Daoy (cell line): ENCODE measurements around the gene C5orf15. TPM values are rescaled to one million over a fixed set of nuclear protein-coding genes. Genes with fewer than 3 reads are reported as not detected.
"Not testable (repeated sequence)": the region's sequence is repeated elsewhere in the genome, so short reads cannot be mapped to it uniquely, and the experiment has no call there.

Experiments
- DNase-seq: peaks from one replicate; pipeline ENCODE4 v3.0.0-alpha.2; 2015; ENCODE audit warnings: low read depth
- total RNA-seq: library from RNA; depleted of rRNA; stranded (reverse); fragments of >200 nt; shearing (Covaris generic); gene quantifications from 2 replicates; pipeline ENCODE4 v1.2.3, GENCODE V29; 2014

The C5orf15 gene
- total RNA-seq, 1 experiment from 2014 or later: 66.9 TPM

DNA sequence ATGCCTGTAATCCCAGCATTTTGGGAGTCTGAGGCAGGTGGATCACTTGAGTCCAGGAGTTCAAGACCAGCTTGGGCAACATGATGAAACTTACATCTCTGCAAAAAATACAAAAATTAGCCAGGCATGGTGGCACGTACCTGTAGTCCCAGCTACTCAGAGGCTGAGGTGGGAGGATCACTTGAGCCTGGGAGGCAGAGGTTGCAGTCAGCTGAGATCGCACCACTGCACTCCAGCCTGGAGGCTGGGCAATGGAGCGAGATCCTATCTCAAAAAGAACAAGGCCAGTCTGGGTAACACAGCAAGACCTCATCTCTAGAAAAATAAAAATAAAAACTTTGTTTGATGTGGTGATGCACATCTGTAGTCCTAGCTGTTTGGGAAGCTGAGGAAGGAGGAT lies 30.8 kb downstream of the C5orf15 start:
- DNase-seq: not testable (repeated sequence)

DNA sequence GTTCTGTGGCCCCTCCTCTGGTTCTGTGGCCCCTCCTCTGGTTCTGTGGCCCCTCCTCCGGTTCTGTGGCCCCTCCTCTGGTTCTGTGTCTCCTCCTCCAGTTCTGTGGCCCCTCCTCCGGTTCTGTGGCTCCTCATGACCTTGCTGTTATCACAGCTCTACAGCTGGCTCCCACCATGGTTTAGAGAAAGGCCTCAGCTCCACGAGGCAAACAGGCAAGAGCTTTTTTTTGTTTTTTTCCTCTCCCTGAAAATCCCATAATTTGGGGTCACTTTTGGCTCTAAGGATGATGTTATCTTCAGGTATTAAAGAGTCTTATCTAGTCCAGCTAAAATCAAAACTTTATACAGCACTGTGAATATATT lies 31.8 kb downstream of the C5orf15 start:
- DNase-seq: no peak

DNA sequence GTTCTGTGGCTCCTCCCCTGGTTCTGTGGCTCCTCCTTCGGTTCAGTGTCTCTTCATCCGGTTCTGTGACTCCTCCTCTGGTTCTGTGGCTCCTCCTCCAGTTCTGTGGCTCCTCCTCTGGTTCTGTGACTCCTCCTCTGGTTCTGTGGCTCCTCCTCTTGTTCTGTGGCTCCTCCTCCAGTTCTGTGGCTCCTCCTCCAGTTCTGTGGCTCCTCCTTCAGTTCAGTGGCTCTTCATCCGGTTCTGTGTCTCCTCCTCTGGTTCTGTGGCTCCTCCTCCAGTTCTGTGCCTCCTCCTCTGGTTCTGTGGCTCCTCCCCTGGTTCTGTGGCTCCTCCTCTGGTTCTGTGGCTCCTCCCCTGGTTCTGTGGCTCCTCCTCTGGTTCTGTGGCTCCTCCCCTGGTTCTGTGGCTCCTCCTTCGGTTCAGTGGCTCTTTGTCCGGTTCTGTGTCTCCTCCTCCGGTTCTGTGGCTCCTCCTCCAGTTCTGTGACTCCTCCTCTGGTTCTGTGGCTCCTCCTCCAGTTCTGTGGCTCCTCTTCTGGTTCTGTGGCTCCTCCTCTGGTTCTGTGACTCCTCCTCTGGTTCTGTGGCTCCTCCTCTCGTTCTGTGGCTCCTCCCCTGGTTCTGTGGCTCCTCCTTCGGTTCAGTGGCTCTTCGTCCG lies 32.3 kb downstream of the C5orf15 start:
- not testable (repeated sequence) for DNase-seq

GRCh38 chr5:133935667-133935940 lies 32.8 kb downstream of the C5orf15 start:
- no peak for DNase-seq

GRCh38 chr5:133934822-133935666 lies 33.4 kb downstream of the C5orf15 start:
- DNase-seq: no peak

DNA sequence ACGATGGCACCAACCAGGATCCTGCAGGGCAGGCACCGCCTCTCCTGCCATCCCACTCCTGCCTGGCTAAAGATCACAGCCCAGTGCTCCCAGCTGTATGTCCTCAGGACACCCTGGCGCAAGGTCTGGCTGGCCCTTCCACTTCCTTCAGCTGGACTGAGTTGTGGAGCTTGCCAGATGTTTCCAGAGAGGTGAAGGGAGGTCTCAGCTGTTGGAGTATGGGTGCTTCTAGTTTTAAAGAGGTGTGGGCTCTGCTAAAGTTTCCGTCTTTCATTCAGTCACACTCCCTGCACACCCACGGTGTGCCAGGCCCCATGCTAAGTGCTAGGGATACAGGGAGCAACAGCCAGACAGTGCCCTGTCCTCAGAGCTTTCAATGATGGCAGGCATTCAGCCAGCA lies 34.1 kb downstream of the C5orf15 start:
- DNase-seq: no peak

GRCh38 chr5:133933670-133934295 lies 34.6 kb downstream of the C5orf15 start:
- no peak for DNase-seq

GRCh38 chr5:133933169-133933509 lies 35.3 kb downstream of the C5orf15 start:
- no peak for DNase-seq

GRCh38 chr5:133932441-133933168 lies 35.8 kb downstream of the C5orf15 start:
- DNase-seq: no peak

GRCh38 chr5:133931546-133931945 lies 36.9 kb downstream of the C5orf15 start:
- no peak for DNase-seq

- DNase-seq: no peak
Observed at GRCh38 chr5:133930813-133931090, 37.7 kb downstream of the C5orf15 start.

GRCh38 chr5:133930061-133930812 lies 38.2 kb downstream of the C5orf15 start:
- peak; percentile 87 for DNase-seq

DNA sequence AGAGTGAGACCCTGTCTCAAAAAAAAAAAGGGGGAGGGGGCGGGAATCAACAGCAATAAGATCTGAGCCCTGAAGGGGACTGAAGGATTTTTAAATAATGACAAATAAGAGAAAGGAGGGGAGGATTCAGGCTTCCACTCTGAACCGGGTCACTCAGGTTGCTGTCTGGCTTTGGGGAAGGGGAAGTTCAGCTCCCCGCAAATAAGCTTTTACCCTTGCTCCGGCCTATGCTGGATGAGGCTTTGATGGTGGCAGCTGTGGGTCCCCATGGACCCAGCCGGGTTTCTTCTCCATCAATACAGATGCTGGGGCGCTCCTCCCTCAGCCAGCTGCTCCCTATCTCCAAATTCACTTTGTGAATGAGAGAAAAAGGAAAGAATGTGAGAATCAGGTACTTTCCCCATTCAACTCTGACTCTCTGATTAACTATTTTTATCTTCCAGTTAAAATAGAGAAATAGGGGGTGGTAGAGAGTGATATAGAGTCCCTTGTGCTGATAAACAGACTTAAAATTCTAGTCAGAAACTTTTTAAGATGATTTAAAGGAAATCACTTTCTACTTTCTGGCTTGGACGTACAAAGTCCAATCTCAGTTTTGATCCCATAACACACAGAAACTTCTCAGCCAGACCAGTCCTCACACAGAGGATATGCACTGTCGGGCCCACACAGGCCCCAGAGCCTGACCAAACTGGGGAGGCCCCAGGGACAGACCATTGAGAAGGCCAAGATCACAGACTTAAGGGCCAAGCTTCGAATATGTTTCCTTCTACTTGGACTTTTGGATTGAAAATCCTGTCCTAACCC lies 39.6 kb downstream of the C5orf15 start:
- DNase-seq: no peak

DNA sequence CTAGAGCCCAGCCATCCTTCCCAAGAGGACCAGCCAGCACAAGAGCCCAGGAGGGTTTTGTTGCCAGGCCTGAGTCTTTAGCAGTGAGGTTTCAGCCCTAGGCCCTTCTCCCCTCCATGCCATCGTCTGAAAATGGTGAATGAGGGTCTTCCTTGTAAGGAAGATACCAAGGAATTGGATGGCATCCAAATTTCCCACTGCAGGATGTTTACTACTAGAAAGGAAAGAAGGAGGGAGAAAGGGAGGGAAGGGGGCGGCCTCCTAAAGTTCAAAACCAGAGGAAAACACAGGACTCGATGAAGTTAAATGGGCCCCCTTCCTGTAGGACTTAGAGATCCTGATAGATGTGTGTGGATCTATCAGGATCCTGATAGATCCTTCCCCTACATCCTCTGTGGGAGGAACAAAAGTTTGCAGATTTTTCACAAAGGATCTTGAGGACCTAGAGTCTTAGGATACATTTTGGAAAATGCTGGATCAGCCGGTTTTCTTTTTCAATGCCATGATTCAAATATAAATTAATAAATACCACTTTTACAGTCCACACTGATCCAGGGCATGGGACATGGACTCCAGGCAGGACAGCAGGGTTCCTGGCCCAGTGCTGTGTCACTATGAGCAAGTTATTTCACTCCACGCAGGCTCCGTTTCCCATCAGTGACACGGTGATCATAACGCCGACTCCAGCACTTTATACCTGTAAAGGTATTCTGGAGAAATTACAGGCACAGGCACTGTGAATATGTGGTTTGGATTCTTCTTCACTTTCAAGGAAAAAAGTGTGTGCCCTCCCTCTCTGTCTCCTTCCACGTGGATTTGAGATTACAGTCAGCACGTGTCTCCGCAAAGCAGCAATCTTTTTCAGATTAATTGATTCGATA lies 40.9 kb downstream of the C5orf15 start:
- no peak for DNase-seq

- no peak for DNase-seq
Observed at GRCh38 chr5:133926489-133927299, 41.7 kb downstream of the C5orf15 start.

- peak; percentile 50 for DNase-seq
Observed at GRCh38 chr5:133925866-133926488, 42.4 kb downstream of the C5orf15 start.

GRCh38 chr5:133925269-133925668 lies 43.2 kb downstream of the C5orf15 start:
- no peak for DNase-seq

DNA sequence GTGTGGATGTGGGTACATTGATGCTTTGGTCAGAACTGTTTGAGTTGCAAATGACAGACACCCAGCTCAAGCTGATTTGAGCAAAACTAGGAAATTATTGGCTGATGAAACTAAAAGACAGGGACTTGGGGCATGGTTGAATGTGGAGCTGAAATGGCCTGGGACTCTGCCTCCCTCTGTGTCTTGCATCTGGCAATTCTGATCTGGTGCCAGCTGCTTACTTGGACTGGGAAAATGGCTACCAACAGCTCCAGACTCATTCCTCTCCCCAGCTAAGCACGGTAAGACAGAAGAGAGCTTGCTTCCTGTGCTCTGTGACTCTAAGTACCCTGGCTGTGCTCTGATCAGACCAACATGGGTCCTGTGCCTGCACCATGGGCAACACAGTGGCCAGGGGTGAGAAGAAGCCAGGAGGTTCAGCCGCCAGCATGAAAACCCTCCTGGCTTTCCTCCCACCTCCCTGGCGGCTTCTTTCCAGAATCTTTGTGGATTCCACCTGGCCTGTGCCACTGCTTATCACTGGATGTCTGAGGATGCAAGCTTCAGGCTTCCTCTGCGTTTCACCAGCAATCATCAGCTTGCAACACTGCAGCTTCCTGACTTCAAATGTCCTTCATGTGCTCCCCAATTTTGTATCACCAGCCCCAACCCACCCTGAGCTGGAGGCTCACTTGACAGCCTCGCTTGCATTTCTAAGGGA lies 44.1 kb downstream of the C5orf15 start:
- no peak for DNase-seq
